Trophoblast cell (in vitro differentiated cells and primary cell): ENCODE results near the gene FBXL22.

Source experiments
- DNase-seq, 2 donors: peaks; one replicate each; pipeline ENCODE4 v3.0.0-alpha.2; 2016
- H2AFZ ChIP-seq: 2 replicates; pipeline ENCODE4 v1.6.1; 2013; ENCODE audit warnings: low read length, moderate library complexity, mild to moderate bottlenecking; ENCODE audit not compliant: insufficient read depth, poor library complexity
- H2AK5ac ChIP-seq: 2 replicates; pipeline ENCODE4 v1.6.1; 2013; ENCODE audit warnings: mild to moderate bottlenecking, low read length
- H2BK120ac ChIP-seq: 2 replicates; pipeline ENCODE4 v1.6.1; 2013; ENCODE audit warnings: low read length, mild to moderate bottlenecking, moderate library complexity; ENCODE audit not compliant: insufficient read depth, poor library complexity
- H2BK12ac ChIP-seq: 2 replicates; pipeline ENCODE4 v1.6.1; 2013; ENCODE audit warnings: mild to moderate bottlenecking, low read length, moderate library complexity
- H2BK5ac ChIP-seq: 2 replicates; pipeline ENCODE4 v1.6.1; 2013; ENCODE audit warnings: low read length, low read depth, moderate library complexity, mild to moderate bottlenecking; ENCODE audit not compliant: poor library complexity
- H3K14ac ChIP-seq: 2 replicates; pipeline ENCODE4 v1.6.1; 2013; ENCODE audit warnings: mild to moderate bottlenecking, low read length
- H3K18ac ChIP-seq: 2 replicates; pipeline ENCODE4 v1.6.1; 2013; ENCODE audit warnings: mild to moderate bottlenecking, low read length
- H3K23ac ChIP-seq: 2 replicates; pipeline ENCODE4 v1.6.1; 2013; ENCODE audit warnings: low read length
- H3K27ac ChIP-seq: 2 replicates; pipeline ENCODE4 v1.5.1; 2013; ENCODE audit warnings: low read depth, mild to moderate bottlenecking, inconsistent platforms, low read length, moderate library complexity
- H3K27me3 ChIP-seq: 2 replicates; pipeline ENCODE4 v1.6.1; 2013; ENCODE audit warnings: inconsistent platforms, mild to moderate bottlenecking, low read length, moderate library complexity; ENCODE audit not compliant: insufficient read depth
- H3K36me3 ChIP-seq, 2 experiments: 1 replicate in 1 of 2; 2 replicates in 1 of 2; pipeline ENCODE4 v1.6.1; 2013; ENCODE audit warnings: low read length in 2 of 2, mild to moderate bottlenecking in 2 of 2, moderate library complexity in 1 of 2; ENCODE audit not compliant: insufficient read depth in 2 of 2, control insufficient read depth in 1 of 2
- H3K4ac ChIP-seq: 2 replicates; pipeline ENCODE4 v1.6.1; 2013; ENCODE audit warnings: low read depth, mild to moderate bottlenecking, low read length, moderate library complexity
- H3K4me1 ChIP-seq, 2 experiments: 1 replicate in 1 of 2; 2 replicates in 1 of 2; pipeline ENCODE4 v1.6.1; 2013; ENCODE audit warnings: low read length in 2 of 2, mild to moderate bottlenecking in 2 of 2, moderate library complexity in 1 of 2; ENCODE audit not compliant: insufficient read depth in 2 of 2, control insufficient read depth in 1 of 2
- H3K4me2 ChIP-seq: 2 replicates; pipeline ENCODE4 v1.6.1; 2013; ENCODE audit warnings: inconsistent platforms, mild to moderate bottlenecking, low read length, moderate library complexity
- H3K4me3 ChIP-seq: 2 replicates; pipeline ENCODE4 v1.5.1; 2013; ENCODE audit warnings: mild to moderate bottlenecking, low read depth, low read length, inconsistent platforms
- H3K79me1 ChIP-seq: one replicate; pipeline ENCODE4 v1.6.1; 2013; ENCODE audit warnings: low read length
- H3K79me2 ChIP-seq: 2 replicates; pipeline ENCODE4 v1.6.1; 2013; ENCODE audit warnings: low read length, mild to moderate bottlenecking; ENCODE audit not compliant: control insufficient read depth, insufficient read depth, poor library complexity
- H3K9ac ChIP-seq: 2 replicates; pipeline ENCODE4 v1.6.1; 2013; ENCODE audit warnings: mild to moderate bottlenecking, low read length
- H3K9me3 ChIP-seq: 2 replicates; pipeline ENCODE4 v1.6.1; 2013; ENCODE audit warnings: low read depth, mild to moderate bottlenecking, control low read depth, inconsistent platforms, low read length; ENCODE audit not compliant: insufficient read depth
- H4K12ac ChIP-seq: 2 replicates; pipeline ENCODE4 v1.6.1; 2013; ENCODE audit warnings: low read depth, mild to moderate bottlenecking, low read length, moderate library complexity
- H4K8ac ChIP-seq: 2 replicates; pipeline ENCODE4 v1.6.1; 2013; ENCODE audit warnings: low read depth, mild to moderate bottlenecking, low read length, moderate library complexity
- H4K91ac ChIP-seq: one replicate; pipeline ENCODE4 v1.6.1; 2013; ENCODE audit warnings: low read depth, mild to moderate bottlenecking, low read length, moderate library complexity
- WGBS: extraction: QIAGEN DNeasy Blood & Tissue Kit; methylation state at CpG from one replicate; pipeline ENCODE4 v1.1.7; 2013; ENCODE audit warnings: missing lambda C conversion rate; ENCODE audit not compliant: insufficient read length, insufficient coverage; ENCODE audit errors: extremely low coverage; 5-methylcytosine and 5-hydroxymethylcytosine counted together

FBXL22 gene

GRCh38 chr15:63560741-63561448, 36.3 kb upstream of the FBXL22 start:
- Histone ChIP-seq H2BK120ac (no peak overlapping the region), H2AFZ (no peak overlapping the region), H3K79me2 (no peaks in the 10 kb centered on the region), H2AK5ac (no peak overlapping the region), H2BK12ac (no peak overlapping the region), H2BK5ac (no peak overlapping the region), H3K4me3 (no peak overlapping the region), H3K4ac (no peak overlapping the region), H3K79me1 (no peaks in the 10 kb centered on the region), H4K12ac (no peak overlapping the region), H3K23ac (no peak overlapping the region), H3K18ac (no peak overlapping the region), H4K8ac (no peak overlapping the region), H4K91ac (no peak overlapping the region), H3K4me2 (no peak overlapping the region), H3K27me3 (no peaks in the 10 kb centered on the region), H3K14ac (no peak overlapping the region), H3K9ac (no peak overlapping the region), H3K4me1 (peaks cover 0 to 3% of the 10 kb centered on the region in 2 experiments), H3K27ac (no peak overlapping the region), H3K36me3 (peaks cover 11% of the 10 kb centered on the region in 2 experiments), H3K9me3 (no peaks in the 10 kb centered on the region)
- peak; percentile 88 to 97 for DNase-seq
- no CpG with 5 or more reads among the region's 6 CpGs for WGBS

DNA sequence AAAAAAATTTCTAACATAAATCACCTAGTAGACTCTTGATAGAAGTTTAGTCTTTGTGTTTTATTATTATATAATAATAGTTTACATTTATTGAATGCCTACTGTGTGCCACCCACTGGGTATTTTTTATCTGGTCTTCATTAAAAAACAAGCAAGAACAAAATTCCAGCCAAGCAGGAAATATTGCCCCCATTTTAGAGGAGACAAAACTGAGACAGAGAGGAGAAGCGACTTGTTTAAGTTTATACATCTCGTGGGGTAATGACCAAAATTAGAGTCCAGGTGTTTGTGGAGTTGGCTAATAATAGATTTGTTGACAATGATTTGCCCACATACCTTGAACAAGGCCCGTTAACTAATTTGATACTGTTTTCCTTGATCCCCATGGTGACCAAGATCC, 33.1 kb upstream of the FBXL22 start:
- Histone ChIP-seq H2BK5ac (no peak overlapping the region), H2BK12ac (no peak overlapping the region), H3K36me3 (peaks cover 5 to 7% of the 10 kb centered on the region in 2 experiments), H4K91ac (no peak overlapping the region), H2AFZ (no peak overlapping the region), H3K9me3 (no peaks in the 10 kb centered on the region), H2BK120ac (no peak overlapping the region), H3K4me3 (no peak overlapping the region), H3K27me3 (no peaks in the 10 kb centered on the region), H4K12ac (no peak overlapping the region), H3K4me2 (no peak overlapping the region), H3K14ac (no peak overlapping the region), H3K18ac (no peak overlapping the region), H3K23ac (no peak overlapping the region), H3K4ac (no peak overlapping the region), H3K9ac (no peak overlapping the region), H2AK5ac (no peak overlapping the region), H3K4me1 (peaks cover 0 to 3% of the 10 kb centered on the region in 2 experiments), H3K27ac (no peak overlapping the region), H3K79me2 (no peaks in the 10 kb centered on the region), H3K79me1 (no peaks in the 10 kb centered on the region), H4K8ac (no peak overlapping the region)
- no CpG with 5 or more reads among the region's 3 CpGs for WGBS
- DNase-seq, result no peak

- Histone ChIP-seq H4K12ac (no peak overlapping the region), H3K4me2 (no peak overlapping the region), H3K14ac (no peak overlapping the region), H2BK5ac (no peak overlapping the region), H4K91ac (no peak overlapping the region), H2BK12ac (no peak overlapping the region), H3K79me1 (no peaks in the 10 kb centered on the region), H3K4me3 (no peak overlapping the region), H3K36me3 (peaks cover 8 to 9% of the 10 kb centered on the region in 2 experiments), H2BK120ac (no peak overlapping the region), H4K8ac (no peak overlapping the region), H2AK5ac (no peak overlapping the region), H3K27me3 (no peaks in the 10 kb centered on the region), H3K9me3 (no peaks in the 10 kb centered on the region), H3K18ac (no peak overlapping the region), H2AFZ (no peak overlapping the region), H3K79me2 (no peaks in the 10 kb centered on the region), H3K23ac (no peak overlapping the region), H3K4me1 (peaks cover 0 to 3% of the 10 kb centered on the region in 2 experiments), H3K9ac (no peak overlapping the region), H3K27ac (no peak overlapping the region), H3K4ac (no peak overlapping the region)
- no peak for DNase-seq
- no CpG with 5 or more reads among the region's 2 CpGs for WGBS
Observed at GRCh38 chr15:63565536-63566186, 31.5 kb upstream of the FBXL22 start.

GRCh38 chr15:63572749-63573464, 24.3 kb upstream of the FBXL22 start:
- Histone ChIP-seq H4K91ac (no peak overlapping the region), H3K27me3 (no peaks in the 10 kb centered on the region), H3K4me1 (no peaks in the 10 kb centered on the region), H3K23ac (no peak overlapping the region), H3K4ac (no peak overlapping the region), H3K36me3 (peaks cover 2 to 8% of the 10 kb centered on the region in 2 experiments), H3K18ac (no peak overlapping the region), H4K12ac (no peak overlapping the region), H2AFZ (no peak overlapping the region), H3K27ac (no peak overlapping the region), H3K9me3 (no peaks in the 10 kb centered on the region), H3K79me1 (no peaks in the 10 kb centered on the region), H3K79me2 (no peaks in the 10 kb centered on the region), H2BK120ac (no peak overlapping the region), H3K4me3 (no peak overlapping the region), H4K8ac (no peak overlapping the region), H2BK12ac (no peak overlapping the region), H2AK5ac (no peak overlapping the region), H3K4me2 (no peak overlapping the region), H2BK5ac (no peak overlapping the region), H3K9ac (no peak overlapping the region), H3K14ac (no peak overlapping the region)
- DNase-seq, result no peak
- WGBS, result no CpG with 5 or more reads among the region's 7 CpGs
